Measurements from ENCODE around the gene SRCAP. TPM values are rescaled to one million over a fixed set of nuclear protein-coding genes. Genes with fewer than 3 reads are reported as not detected.

SRCAP gene
- total and polyA plus RNA-seq, 2 of the 8 experiments (the other 6 are each of a cell fraction or from before 2014, with no cell fraction given): 5.5 to 54.3 TPM

DNA sequence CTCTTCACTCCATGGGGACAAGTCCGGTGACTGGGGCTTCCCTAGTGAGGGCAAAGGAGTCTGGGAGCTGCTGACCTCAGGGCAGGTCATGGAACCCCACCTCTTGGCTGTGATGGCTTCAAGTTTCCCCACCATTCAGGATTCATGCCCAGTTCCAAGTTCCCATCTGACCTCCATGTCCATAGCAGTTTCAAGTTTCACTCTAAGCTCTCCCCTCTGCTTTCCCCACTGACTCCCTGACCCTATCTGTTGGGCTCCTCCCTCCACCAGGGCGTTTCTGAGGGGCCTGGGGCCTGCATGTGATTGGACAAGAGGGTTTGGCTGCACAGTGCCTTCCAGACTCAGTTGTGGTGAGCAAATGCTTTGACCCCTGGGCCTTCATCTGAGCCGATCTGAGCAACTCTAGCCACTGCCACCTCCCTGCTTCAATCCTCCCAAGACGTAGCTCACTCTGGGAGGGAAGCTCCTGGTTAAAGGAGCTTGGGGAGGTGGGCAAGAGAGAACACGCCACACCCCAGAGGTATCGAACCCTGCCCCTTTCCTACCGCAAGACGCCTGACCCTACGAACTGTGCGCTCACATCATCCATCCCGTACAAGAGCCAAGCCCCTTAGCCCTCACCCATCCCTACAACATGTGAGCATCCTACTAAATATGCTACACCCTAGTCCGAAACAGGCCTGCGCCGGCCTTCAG is 79.7 kb downstream of the SRCAP start:
- Histone ChIP-seq H2BK5ac (ENCODE audit: low read depth, low read length) (no peak overlapping the region), H3K23me2 (ENCODE audit: low read depth, low read length) (peaks cover 4% of the 10 kb centered on the region; the same call in 1 of the 2 replicates), H2AK5ac (ENCODE audit: low read depth, low read length) (no peak overlapping the region), H2AFZ (ENCODE audit: low read length) (no peak overlapping the region), H3K4me1 (replicated peaks in 1 of 4; ENCODE audit: control insufficient read depth in 3 of 4, insufficient read depth in 4 of 4, low read length in 3 of 4) (peaks cover 0 to 11% (median 5%) of the 10 kb centered on the region in 4 experiments; a peak in 5 of 7 replicates), H3K4me3 (ENCODE audit: extremely low read depth in 1 of 4, insufficient read depth in 2 of 4, low read depth in 3 of 4, low read length in 4 of 4) (no peak overlapping the region), H3K14ac (ENCODE audit: insufficient read length) (no peak overlapping the region), H4K8ac (ENCODE audit: extremely low read depth, insufficient read depth, low read length) (no peak overlapping the region), H3K36me3 (ENCODE audit: control insufficient read depth in 2 of 4, insufficient read depth in 4 of 4, low read length in 3 of 4) (peaks cover 14 to 26% (median 18%) of the 10 kb centered on the region in 4 experiments; a peak in 6 of 8 replicates), H3K18ac (ENCODE audit: extremely low read depth, low read length) (no peak overlapping the region), H3K23ac (ENCODE audit: insufficient read length) (no peak overlapping the region), H4K5ac (ENCODE audit: insufficient read length, low read depth, low read length) (no peak overlapping the region), H3K4me2 (ENCODE audit: insufficient read depth in 1 of 2, low read depth in 2 of 2, low read length in 2 of 2) (no peak overlapping the region), H3K27ac (ENCODE audit: low read depth, low read length) (no peak overlapping the region), H3K79me1 (ENCODE audit: low read depth, low read length) (no peaks in the 10 kb centered on the region; the same call in none of the 2 replicates), H2BK15ac (ENCODE audit: low read length) (no peak overlapping the region), H2BK20ac (ENCODE audit: low read length) (no peak overlapping the region), H4K20me1 (replicated peaks in 1 of 2; ENCODE audit: control insufficient read depth in 1 of 2, insufficient read depth in 2 of 2, low read length in 2 of 2) (peaks cover 0 to 19% of the 10 kb centered on the region in 2 experiments), H3K9ac (replicated peaks in 1 of 4; ENCODE audit: extremely low read depth in 1 of 4, low read depth in 3 of 4, low read length in 3 of 4) (no peak overlapping the region), H3K79me2 (ENCODE audit: control insufficient read depth in 1 of 2, insufficient read depth in 2 of 2, low read length in 2 of 2) (no peaks in the 10 kb centered on the region), H3K9me3 (ENCODE audit: insufficient read depth in 2 of 2, low read depth in 1 of 2, low read length in 1 of 2) (no peaks in the 10 kb centered on the region), H2BK120ac (replicated peaks; ENCODE audit: low read depth, low read length) (no peak overlapping the region), H3K56ac (replicated peaks; ENCODE audit: insufficient read length, low read depth, low read length) (no peak overlapping the region), H3K4ac (replicated peaks; ENCODE audit: insufficient read length, low read depth, low read length) (no peak overlapping the region), H3K27me3 (replicated peaks in 1 of 4; ENCODE audit: control insufficient read depth in 3 of 4, extremely low read depth in 1 of 4, insufficient read depth in 3 of 4, low read length in 3 of 4) (no peaks in the 10 kb centered on the region; a peak in 1 of 7 replicates), H2BK12ac (ENCODE audit: low read depth, low read length) (no peak overlapping the region), H4K91ac (replicated peaks; ENCODE audit: insufficient read length, low read length) (no peak overlapping the region)
- POLR2A ChIA-PET (ENCODE audit: partially characterized antibody): interaction anchor here (0.8 to 6.5 kb wide), 20 partner anchors 9 to 168 kb away, joined by 3 to 59 read pairs (median 4); partner anchors contain the start of genes CTF1, PHKG2 and ZNF629
- FAIRE-seq (no peak), DNase-seq (ENCODE audit: low read depth in 1 of 2, low spot score in 2 of 2) (peak in 1 of 2 experiments; percentile 59)
- CTCF ChIA-PET (ENCODE audit: partially characterized antibody): interaction anchor here (0.6 to 1.9 kb wide), 10 partner anchors 15 to 686 kb away, joined by 3 to 7 read pairs (median 3); partner anchors contain the start of gene TBX6
- WGBS, 2 experiments (ENCODE audit: extremely low coverage in 1 of 2, insufficient coverage in 1 of 2, insufficient read length in 1 of 2, insufficient replicate concordance in 2 of 2, low coverage in 1 of 2, low lambda C conversion rate in 2 of 2, missing lambda C conversion rate in 1 of 2): 83% methylated on average over 14 of the region's 14 CpGs; no CpG with 5 or more reads in 1 of the 2 experiments
- TF ChIP-seq POLR2AphosphoS5 (IDR thresholded peaks at IDR 0.05; ENCODE audit: low read depth, low read length) (peak; percentile 38), POLR2A (IDR thresholded peaks at IDR 0.05; ENCODE audit: control extremely low read depth in 1 of 2, low read depth in 2 of 2, low read length in 2 of 2) (peak in 1 of 2 experiments; percentile 49; a peak in 2 of 3 replicates), ATF2 (IDR thresholded peaks at IDR 0.05; ENCODE audit: low read length) (no peak)

All from H1 (cell line).